ENCODE data around the gene APOC3. TPM values are rescaled to one million over a fixed set of nuclear protein-coding genes. Genes with fewer than 3 reads are reported as not detected.

The APOC3 gene
- total and polyA plus RNA-seq, 4 donors: 608 to 24,129 (median 9,307) TPM

GRCh38 chr11:116875194-116875593, 45.5 kb downstream of the APOC3 start:
- DNase-seq (ENCODE audit: low spot score): no peak
- Histone ChIP-seq H3K9ac (ENCODE audit: low read depth in 1 of 2, low read length in 2 of 2) (no peak overlapping the region), H3K27ac (ENCODE audit: low read depth in 1 of 2, low read length in 2 of 2) (no peak overlapping the region), H3K9me3 (ENCODE audit: control insufficient read depth in 4 of 4, low read length in 3 of 4) (no peaks in the 10 kb centered on the region), H3K4me3 (ENCODE audit: low read depth in 1 of 3, low read length in 3 of 3) (no peak overlapping the region), H3K4me1 (ENCODE audit: control insufficient read depth in 4 of 4, insufficient read depth in 4 of 4, low read length in 3 of 4) (peaks cover under 1 to 12% (median 6%) of the 10 kb centered on the region in 4 donors), H3K36me3 (ENCODE audit: control insufficient read depth in 4 of 4, insufficient read depth in 3 of 4, low read depth in 1 of 4, low read length in 3 of 4) (peaks cover 11 to 56% (median 39%) of the 10 kb centered on the region in 4 donors), H3K27me3 (ENCODE audit: control insufficient read depth in 4 of 4, insufficient read depth in 4 of 4, low read length in 3 of 4) (no peaks in the 10 kb centered on the region)
- TF ChIP-seq SP1 (IDR thresholded peaks at IDR 0.05) (no peak), RAD21 (IDR thresholded peaks at IDR 0.05) (no peak), MAX (IDR thresholded peaks at IDR 0.05) (no peak), FOXA2 (IDR thresholded peaks at IDR 0.05) (no peak), NR2F2 (IDR thresholded peaks at IDR 0.05) (no peak), ZBTB33 (IDR thresholded peaks at IDR 0.05) (no peak), CTCF (IDR thresholded peaks at IDR 0.05; ENCODE audit: low read depth, low read length, missing input control) (no peak)
- 98% methylated on average over 7 of the region's 7 CpGs for WGBS

GRCh38 chr11:116876656-116877055, 46.9 kb downstream of the APOC3 start:
- H3K4me1 ChIP-seq (ENCODE audit: control insufficient read depth in 4 of 4, insufficient read depth in 4 of 4, low read length in 3 of 4): peaks cover 0 to 4% (median 2%) of the 10 kb centered on the region in 4 donors
- no peaks in the 10 kb centered on the region for H3K27me3 ChIP-seq (ENCODE audit: control insufficient read depth in 4 of 4, insufficient read depth in 4 of 4, low read length in 3 of 4)
- H3K27ac ChIP-seq (ENCODE audit: low read depth in 1 of 2, low read length in 2 of 2): no peak overlapping the region
- WGBS: 83% methylated on average over 8 of the region's 8 CpGs
- H3K9ac ChIP-seq (ENCODE audit: low read depth in 1 of 2, low read length in 2 of 2): no peak overlapping the region
- DNase-seq (ENCODE audit: low spot score): no peak
- TF ChIP-seq HNF4G (IDR thresholded peaks at IDR 0.05): no peak
- no peak for TF ChIP-seq SP1 (IDR thresholded peaks at IDR 0.05)
- no peak for TF ChIP-seq RAD21 (IDR thresholded peaks at IDR 0.05)
- TF ChIP-seq FOXA2 (IDR thresholded peaks at IDR 0.05): no peak
- TF ChIP-seq JUND (IDR thresholded peaks at IDR 0.05): no peak
- no peak for TF ChIP-seq YY1 (IDR thresholded peaks at IDR 0.05)
- no peak for TF ChIP-seq ZBTB33 (IDR thresholded peaks at IDR 0.05)
- no peak for TF ChIP-seq REST (IDR thresholded peaks at IDR 0.05)
- TF ChIP-seq FOXA1 (IDR thresholded peaks at IDR 0.05): no peak
- no peak for TF ChIP-seq HNF4A (conservative IDR thresholded peaks at IDR 0.05)
- TF ChIP-seq RXRA (IDR thresholded peaks at IDR 0.05): no peak
- no peak for TF ChIP-seq NR2F2 (IDR thresholded peaks at IDR 0.05)
- H3K36me3 ChIP-seq (ENCODE audit: control insufficient read depth in 4 of 4, insufficient read depth in 3 of 4, low read depth in 1 of 4, low read length in 3 of 4): peaks cover 11 to 43% (median 37%) of the 10 kb centered on the region in 4 donors
- H3K4me3 ChIP-seq (ENCODE audit: low read depth in 1 of 3, low read length in 3 of 3): no peak overlapping the region
- no peaks in the 10 kb centered on the region for H3K9me3 ChIP-seq (ENCODE audit: control insufficient read depth in 4 of 4, low read length in 3 of 4)

Data from liver (tissue), 9 donors.